DOHH2 (cell line): ENCODE results near the gene KDM5A.

Source experiments
- CTCF ChIP-seq: fragments of 200-600 bp; sonication (generic); IDR thresholded peaks from one replicate; pipeline ENCODE4 v1.5.1; 2014; ENCODE audit warnings: antibody characterized with exemption, mild to moderate bottlenecking, low read depth, low read length; ENCODE audit not compliant: poor library complexity, severe bottlenecking
- EZH2phosphoT487 ChIP-seq: fragments of 200-600 bp; sonication (generic); IDR thresholded peaks from 2 replicates; pipeline ENCODE4 v1.6.1; 2017; ENCODE audit warnings: borderline replicate concordance, mild to moderate bottlenecking, antibody characterized with exemption, low read length, moderate library complexity, mixed read lengths

GRCh38 chr12:308511-308910 is 80.6 kb downstream of the KDM5A start:
- TF ChIP-seq CTCF (no peak), EZH2phosphoT487 (no peak)
